H1 (cell line): ENCODE data around the gene TRIM9. TPM values are rescaled to one million over a fixed set of nuclear protein-coding genes. Genes with fewer than 3 reads are reported as not detected.

Experiments used
- EZH2 ChIP-seq: fragments of 200-600 bp; sonication (generic); IDR thresholded peaks from 2 replicates; pipeline ENCODE4 v1.7.1; 2012; ENCODE audit warnings: low read depth, mild to moderate bottlenecking, moderate library complexity, low read length, inconsistent platforms; ENCODE audit not compliant: severe bottlenecking
- HDAC6 ChIP-seq: IDR thresholded peaks from one replicate; pipeline ENCODE4 v1.7.1; 2012; ENCODE audit warnings: low read depth, mild to moderate bottlenecking, inconsistent platforms, low read length, moderate library complexity
- KDM1A ChIP-seq: fragments of 200-600, 300-600 bp; sonication (generic); IDR thresholded peaks from 2 replicates; pipeline ENCODE4 v1.7.1; 2016; ENCODE audit warnings: mild to moderate bottlenecking, low read length, borderline replicate concordance
- NRF1 ChIP-seq: IDR thresholded peaks from 2 replicates; pipeline ENCODE4 v1.6.1; 2011; ENCODE audit warnings: mild to moderate bottlenecking, low read depth, low read length, improper control_type of control experiment
- POLR2A ChIP-seq, 2 experiments: IDR thresholded peaks; 1 replicate in 1 of 2; 2 replicates in 1 of 2; pipeline ENCODE4 v1.6.1; 2011; ENCODE audit warnings: low read depth in 2 of 2, low read length in 2 of 2, mild to moderate bottlenecking in 2 of 2; ENCODE audit errors: control extremely low read depth in 1 of 2
- RXRA ChIP-seq: IDR thresholded peaks from 2 replicates; pipeline ENCODE4 v1.6.1; 2011; ENCODE audit warnings: low read depth, mild to moderate bottlenecking, low read length, moderate library complexity; ENCODE audit not compliant: insufficient read depth
- SIRT6 ChIP-seq: IDR thresholded peaks from one replicate; pipeline ENCODE4 v1.7.1; 2012; ENCODE audit warnings: low read length, inconsistent platforms
- SP2 ChIP-seq: IDR thresholded peaks from 2 replicates; pipeline ENCODE4 v1.6.1; 2012; ENCODE audit warnings: mild to moderate bottlenecking, low read length, inconsistent platforms
- polyA plus RNA-seq, 7 experiments: library from polyadenylated mRNA; depleted of rRNA in 3 of 7; stranded (reverse) in 5 of 7; unstranded in 2 of 7; fragments of >200 nt in 5 of 7; fragments of 200-250 nt in 2 of 7; gene quantifications; 1 replicate in 5 of 7; 2 replicates in 1 of 7; 4 replicates in 1 of 7; pipeline versions ENCODE4 v1.2.1 to v1.2.3, GENCODE V29; 2011 to 2013; ENCODE audit warnings: missing spikeins in 2 of 7, mixed read lengths in 2 of 7
- total RNA-seq: library from RNA; stranded (reverse); fragmentation: NEBNext Ultra II Directional; extraction: Animal tissue kit (Norgen Biotek cat#: 25700); gene quantifications from 2 replicates; pipeline ENCODE4 v1.2.1, GENCODE V29; 2021
- TF ChIP-seq, protein P1 (sequence below): fragments of 300-600 bp; sonication (generic); IDR thresholded peaks from 2 replicates; pipeline ENCODE4 v1.7.1; 2012; ENCODE audit warnings: low read length, moderate library complexity, mild to moderate bottlenecking, inconsistent platforms; ENCODE audit not compliant: insufficient replicate concordance
- TF ChIP-seq, protein P2 (sequence below): IDR thresholded peaks from 2 replicates; pipeline ENCODE4 v1.6.1; 2011; ENCODE audit warnings: low read length, improper control_type of control experiment
- TF ChIP-seq, protein P3 (sequence below): IDR thresholded peaks from 2 replicates; pipeline ENCODE4 v1.6.1; 2012; ENCODE audit warnings: inconsistent platforms

TRIM9 gene
- total and polyA plus RNA-seq, 2 of the 8 experiments (the other 6 are each of a cell fraction or from before 2014, with no cell fraction given), result 2.7 to 5.4 TPM

DNA sequence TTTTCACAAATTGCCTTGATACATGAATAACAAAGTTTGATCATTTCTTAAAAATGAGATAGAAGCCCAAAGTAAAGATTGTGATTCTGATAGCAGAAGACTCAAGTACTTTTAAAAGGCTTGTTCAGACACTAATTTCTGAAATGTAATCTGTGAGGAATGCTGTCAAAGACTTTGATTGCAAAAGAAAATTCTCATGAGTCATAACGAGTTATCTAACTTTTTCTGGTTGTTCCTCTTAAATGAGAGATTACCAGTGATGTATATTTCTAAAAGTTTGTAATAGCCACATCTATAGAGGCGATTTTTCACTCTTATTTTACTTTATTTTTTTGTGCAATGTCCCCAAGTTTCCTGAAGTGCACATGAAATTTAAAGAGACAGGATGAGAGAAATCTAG, 157.6 kb downstream of the TRIM9 start (continued):
- TF ChIP-seq, protein P1, sequence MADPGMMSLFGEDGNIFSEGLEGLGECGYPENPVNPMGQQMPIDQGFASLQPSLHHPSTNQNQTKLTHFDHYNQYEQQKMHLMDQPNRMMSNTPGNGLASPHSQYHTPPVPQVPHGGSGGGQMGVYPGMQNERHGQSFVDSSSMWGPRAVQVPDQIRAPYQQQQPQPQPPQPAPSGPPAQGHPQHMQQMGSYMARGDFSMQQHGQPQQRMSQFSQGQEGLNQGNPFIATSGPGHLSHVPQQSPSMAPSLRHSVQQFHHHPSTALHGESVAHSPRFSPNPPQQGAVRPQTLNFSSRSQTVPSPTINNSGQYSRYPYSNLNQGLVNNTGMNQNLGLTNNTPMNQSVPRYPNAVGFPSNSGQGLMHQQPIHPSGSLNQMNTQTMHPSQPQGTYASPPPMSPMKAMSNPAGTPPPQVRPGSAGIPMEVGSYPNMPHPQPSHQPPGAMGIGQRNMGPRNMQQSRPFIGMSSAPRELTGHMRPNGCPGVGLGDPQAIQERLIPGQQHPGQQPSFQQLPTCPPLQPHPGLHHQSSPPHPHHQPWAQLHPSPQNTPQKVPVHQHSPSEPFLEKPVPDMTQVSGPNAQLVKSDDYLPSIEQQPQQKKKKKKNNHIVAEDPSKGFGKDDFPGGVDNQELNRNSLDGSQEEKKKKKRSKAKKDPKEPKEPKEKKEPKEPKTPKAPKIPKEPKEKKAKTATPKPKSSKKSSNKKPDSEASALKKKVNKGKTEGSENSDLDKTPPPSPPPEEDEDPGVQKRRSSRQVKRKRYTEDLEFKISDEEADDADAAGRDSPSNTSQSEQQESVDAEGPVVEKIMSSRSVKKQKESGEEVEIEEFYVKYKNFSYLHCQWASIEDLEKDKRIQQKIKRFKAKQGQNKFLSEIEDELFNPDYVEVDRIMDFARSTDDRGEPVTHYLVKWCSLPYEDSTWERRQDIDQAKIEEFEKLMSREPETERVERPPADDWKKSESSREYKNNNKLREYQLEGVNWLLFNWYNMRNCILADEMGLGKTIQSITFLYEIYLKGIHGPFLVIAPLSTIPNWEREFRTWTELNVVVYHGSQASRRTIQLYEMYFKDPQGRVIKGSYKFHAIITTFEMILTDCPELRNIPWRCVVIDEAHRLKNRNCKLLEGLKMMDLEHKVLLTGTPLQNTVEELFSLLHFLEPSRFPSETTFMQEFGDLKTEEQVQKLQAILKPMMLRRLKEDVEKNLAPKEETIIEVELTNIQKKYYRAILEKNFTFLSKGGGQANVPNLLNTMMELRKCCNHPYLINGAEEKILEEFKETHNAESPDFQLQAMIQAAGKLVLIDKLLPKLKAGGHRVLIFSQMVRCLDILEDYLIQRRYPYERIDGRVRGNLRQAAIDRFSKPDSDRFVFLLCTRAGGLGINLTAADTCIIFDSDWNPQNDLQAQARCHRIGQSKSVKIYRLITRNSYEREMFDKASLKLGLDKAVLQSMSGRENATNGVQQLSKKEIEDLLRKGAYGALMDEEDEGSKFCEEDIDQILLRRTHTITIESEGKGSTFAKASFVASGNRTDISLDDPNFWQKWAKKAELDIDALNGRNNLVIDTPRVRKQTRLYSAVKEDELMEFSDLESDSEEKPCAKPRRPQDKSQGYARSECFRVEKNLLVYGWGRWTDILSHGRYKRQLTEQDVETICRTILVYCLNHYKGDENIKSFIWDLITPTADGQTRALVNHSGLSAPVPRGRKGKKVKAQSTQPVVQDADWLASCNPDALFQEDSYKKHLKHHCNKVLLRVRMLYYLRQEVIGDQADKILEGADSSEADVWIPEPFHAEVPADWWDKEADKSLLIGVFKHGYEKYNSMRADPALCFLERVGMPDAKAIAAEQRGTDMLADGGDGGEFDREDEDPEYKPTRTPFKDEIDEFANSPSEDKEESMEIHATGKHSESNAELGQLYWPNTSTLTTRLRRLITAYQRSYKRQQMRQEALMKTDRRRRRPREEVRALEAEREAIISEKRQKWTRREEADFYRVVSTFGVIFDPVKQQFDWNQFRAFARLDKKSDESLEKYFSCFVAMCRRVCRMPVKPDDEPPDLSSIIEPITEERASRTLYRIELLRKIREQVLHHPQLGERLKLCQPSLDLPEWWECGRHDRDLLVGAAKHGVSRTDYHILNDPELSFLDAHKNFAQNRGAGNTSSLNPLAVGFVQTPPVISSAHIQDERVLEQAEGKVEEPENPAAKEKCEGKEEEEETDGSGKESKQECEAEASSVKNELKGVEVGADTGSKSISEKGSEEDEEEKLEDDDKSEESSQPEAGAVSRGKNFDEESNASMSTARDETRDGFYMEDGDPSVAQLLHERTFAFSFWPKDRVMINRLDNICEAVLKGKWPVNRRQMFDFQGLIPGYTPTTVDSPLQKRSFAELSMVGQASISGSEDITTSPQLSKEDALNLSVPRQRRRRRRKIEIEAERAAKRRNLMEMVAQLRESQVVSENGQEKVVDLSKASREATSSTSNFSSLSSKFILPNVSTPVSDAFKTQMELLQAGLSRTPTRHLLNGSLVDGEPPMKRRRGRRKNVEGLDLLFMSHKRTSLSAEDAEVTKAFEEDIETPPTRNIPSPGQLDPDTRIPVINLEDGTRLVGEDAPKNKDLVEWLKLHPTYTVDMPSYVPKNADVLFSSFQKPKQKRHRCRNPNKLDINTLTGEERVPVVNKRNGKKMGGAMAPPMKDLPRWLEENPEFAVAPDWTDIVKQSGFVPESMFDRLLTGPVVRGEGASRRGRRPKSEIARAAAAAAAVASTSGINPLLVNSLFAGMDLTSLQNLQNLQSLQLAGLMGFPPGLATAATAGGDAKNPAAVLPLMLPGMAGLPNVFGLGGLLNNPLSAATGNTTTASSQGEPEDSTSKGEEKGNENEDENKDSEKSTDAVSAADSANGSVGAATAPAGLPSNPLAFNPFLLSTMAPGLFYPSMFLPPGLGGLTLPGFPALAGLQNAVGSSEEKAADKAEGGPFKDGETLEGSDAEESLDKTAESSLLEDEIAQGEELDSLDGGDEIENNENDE, result no peak
- TF ChIP-seq RXRA (no peak), HDAC6 (no peak), NRF1 (no peak), KDM1A (no peak), POLR2A (IDR thresholded peaks at IDR 0.05; ENCODE audit: control extremely low read depth in 1 of 2, low read depth in 2 of 2, low read length in 2 of 2) (no peak), SIRT6 (no peak), EZH2 (no peak), SP2 (no peak)
- TF ChIP-seq, protein P2, sequence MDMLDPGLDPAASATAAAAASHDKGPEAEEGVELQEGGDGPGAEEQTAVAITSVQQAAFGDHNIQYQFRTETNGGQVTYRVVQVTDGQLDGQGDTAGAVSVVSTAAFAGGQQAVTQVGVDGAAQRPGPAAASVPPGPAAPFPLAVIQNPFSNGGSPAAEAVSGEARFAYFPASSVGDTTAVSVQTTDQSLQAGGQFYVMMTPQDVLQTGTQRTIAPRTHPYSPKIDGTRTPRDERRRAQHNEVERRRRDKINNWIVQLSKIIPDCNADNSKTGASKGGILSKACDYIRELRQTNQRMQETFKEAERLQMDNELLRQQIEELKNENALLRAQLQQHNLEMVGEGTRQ, result no peak
- TF ChIP-seq, protein P3, sequence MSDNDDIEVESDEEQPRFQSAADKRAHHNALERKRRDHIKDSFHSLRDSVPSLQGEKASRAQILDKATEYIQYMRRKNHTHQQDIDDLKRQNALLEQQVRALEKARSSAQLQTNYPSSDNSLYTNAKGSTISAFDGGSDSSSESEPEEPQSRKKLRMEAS, result no peak
